K562 (cell line): ENCODE measurements around the gene GBA2. TPM values are rescaled to one million over a fixed set of nuclear protein-coding genes. Genes with fewer than 3 reads are reported as not detected.

Experiments used
- ARHGAP35 ChIP-seq: fragments of 450-650 bp; IDR thresholded peaks from 2 replicates; pipeline ENCODE4 v1.6.1; 2018; ENCODE audit not compliant: partially characterized antibody
- ASH1L ChIP-seq: fragments of 450-650 bp; IDR thresholded peaks from 2 replicates; pipeline ENCODE4 v1.6.1; 2018; ENCODE audit warnings: borderline replicate concordance, mild to moderate bottlenecking, low read depth; ENCODE audit not compliant: partially characterized antibody
- DACH1 ChIP-seq: fragments of 450-650 bp; IDR thresholded peaks from 2 replicates; pipeline ENCODE4 v1.6.1; 2018; ENCODE audit not compliant: partially characterized antibody
- ELF4 ChIP-seq: fragments of 450-650 bp; formaldehyde crosslinking; IDR thresholded peaks from 2 replicates; pipeline ENCODE4 v1.4.0; 2022; ENCODE audit warnings: missing genetic modification characterization
- GATAD2B ChIP-seq: fragments of 450-650 bp; IDR thresholded peaks from 2 replicates; pipeline ENCODE4 v1.6.1; 2017; ENCODE audit warnings: mild to moderate bottlenecking, borderline replicate concordance
- MEF2A ChIP-seq: IDR thresholded peaks from 2 replicates; pipeline ENCODE4 v1.6.1; 2011; ENCODE audit warnings: low read depth, mild to moderate bottlenecking, low read length, moderate library complexity; ENCODE audit not compliant: control insufficient read depth
- NFYB ChIP-seq: IDR thresholded peaks from 2 replicates; pipeline ENCODE4 v1.6.1; 2011; ENCODE audit warnings: mild to moderate bottlenecking, moderate library complexity; ENCODE audit not compliant: insufficient read length; ENCODE audit errors: extremely low read depth
- SLC30A9 ChIP-seq: fragments of 250-450 bp; sonication (Bioruptor Pico); IDR thresholded peaks from 2 replicates; pipeline ENCODE4 v1.8.0; 2022; ENCODE audit warnings: mild to moderate bottlenecking, moderate library complexity
- polyA plus RNA-seq, 8 experiments: library from polyadenylated mRNA; depleted of rRNA in 4 of 8; stranded (reverse) in 5 of 8; unstranded in 3 of 8; fragments of >200 nt; fragmentation: Nextera tagmentation in 2 of 8; fragmentation: Illumina TruSeq in 1 of 8; extraction: Ambion mirVana in 2 of 8; extraction: Trizol in 1 of 8; gene quantifications; 2 replicates each; pipeline versions ENCODE4 v1.2.1 to v1.2.3, GENCODE V29; 2011 to 2014; ENCODE audit warnings: inconsistent platforms in 1 of 8, missing spikeins in 1 of 8
- total RNA-seq, 7 experiments: library from RNA; depleted of rRNA in 6 of 7; stranded (reverse); fragments of >200 nt in 6 of 7; fragmentation: Illumina TruSeq in 2 of 7; extraction: Trizol in 2 of 7; gene quantifications; 2 replicates each; pipeline versions ENCODE4 v1.2.1 to v1.2.3, GENCODE V29; 2011 to 2021; ENCODE audit warnings: low replicate concordance in 1 of 7
- TF ChIP-seq, protein P1 (sequence below): fragments of 250-450 bp; sonication (Bioruptor Pico); IDR thresholded peaks from 2 replicates; pipeline ENCODE4 v1.4.0; 2020; ENCODE audit warnings: borderline replicate concordance
- TF ChIP-seq, protein P2 (sequence below): fragments of 200-600 bp; sonication (generic); IDR thresholded peaks from one replicate; pipeline ENCODE4 v1.6.1; 2012; ENCODE audit warnings: mild to moderate bottlenecking, low read depth, low read length, inconsistent platforms

Gene GBA2
- total and polyA plus RNA-seq, 9 of the 15 experiments (the other 6 are each of a cell fraction or from before 2014, with no cell fraction given), result 14.1 to 60.4 (median 32.1) TPM

DNA sequence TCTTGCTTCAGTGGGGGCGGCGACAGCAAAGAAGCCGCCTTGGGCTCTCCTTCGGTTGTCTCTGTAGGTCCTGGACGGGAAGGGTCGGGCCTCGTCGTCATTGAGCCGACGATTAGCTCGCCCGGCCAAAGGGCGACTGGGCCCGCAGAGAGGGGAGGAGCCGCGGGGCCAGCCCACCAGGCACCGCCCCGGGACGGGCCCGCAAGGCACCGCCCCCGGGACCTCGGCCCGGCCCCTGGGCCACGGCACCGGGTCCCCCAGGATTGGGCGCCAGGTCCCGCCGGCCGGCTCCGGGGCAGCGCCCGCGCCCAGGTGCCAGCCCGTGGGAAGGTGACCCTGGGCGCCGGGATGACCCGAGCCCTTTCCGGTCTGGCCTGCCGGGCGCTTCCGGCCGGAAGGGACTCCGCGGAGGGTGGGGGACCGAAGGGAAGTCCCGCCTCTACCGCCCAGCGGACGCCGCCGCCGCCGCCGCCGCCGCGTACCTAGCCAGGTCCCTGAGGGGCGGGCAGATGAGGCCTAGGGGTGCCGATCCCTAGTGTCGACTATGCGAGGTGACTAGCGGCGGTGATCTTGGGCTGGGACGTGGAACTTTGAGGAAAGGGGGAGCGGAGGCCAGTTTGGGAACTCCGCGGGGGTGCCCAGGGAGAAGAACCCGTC is at the start of gene GBA2, which contains the start of gene RGP1 (continued):
- TF ChIP-seq GATAD2B (peak; percentile 91; the same call in 1 of the 2 replicates), ELF4 (CRISPR knock-in tag) (no peak), NFYB (no peak), ARHGAP35 (no peak), SLC30A9 (CRISPR knock-in tag) (no peak), ASH1L (no peak), DACH1 (no peak), MEF2A (no peak)
- TF ChIP-seq, protein P1, sequence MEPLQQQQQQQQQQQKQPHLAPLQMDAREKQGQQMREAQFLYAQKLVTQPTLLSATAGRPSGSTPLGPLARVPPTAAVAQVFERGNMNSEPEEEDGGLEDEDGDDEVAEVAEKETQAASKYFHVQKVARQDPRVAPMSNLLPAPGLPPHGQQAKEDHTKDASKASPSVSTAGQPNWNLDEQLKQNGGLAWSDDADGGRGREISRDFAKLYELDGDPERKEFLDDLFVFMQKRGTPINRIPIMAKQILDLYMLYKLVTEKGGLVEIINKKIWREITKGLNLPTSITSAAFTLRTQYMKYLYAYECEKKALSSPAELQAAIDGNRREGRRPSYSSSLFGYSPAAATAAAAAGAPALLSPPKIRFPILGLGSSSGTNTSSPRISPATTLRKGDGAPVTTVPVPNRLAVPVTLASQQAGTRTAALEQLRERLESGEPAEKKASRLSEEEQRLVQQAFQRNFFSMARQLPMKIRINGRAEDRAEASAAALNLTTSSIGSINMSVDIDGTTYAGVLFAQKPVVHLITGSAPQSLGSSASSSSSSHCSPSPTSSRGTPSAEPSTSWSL (CRISPR knock-in tag), result no peak
- TF ChIP-seq, protein P2, sequence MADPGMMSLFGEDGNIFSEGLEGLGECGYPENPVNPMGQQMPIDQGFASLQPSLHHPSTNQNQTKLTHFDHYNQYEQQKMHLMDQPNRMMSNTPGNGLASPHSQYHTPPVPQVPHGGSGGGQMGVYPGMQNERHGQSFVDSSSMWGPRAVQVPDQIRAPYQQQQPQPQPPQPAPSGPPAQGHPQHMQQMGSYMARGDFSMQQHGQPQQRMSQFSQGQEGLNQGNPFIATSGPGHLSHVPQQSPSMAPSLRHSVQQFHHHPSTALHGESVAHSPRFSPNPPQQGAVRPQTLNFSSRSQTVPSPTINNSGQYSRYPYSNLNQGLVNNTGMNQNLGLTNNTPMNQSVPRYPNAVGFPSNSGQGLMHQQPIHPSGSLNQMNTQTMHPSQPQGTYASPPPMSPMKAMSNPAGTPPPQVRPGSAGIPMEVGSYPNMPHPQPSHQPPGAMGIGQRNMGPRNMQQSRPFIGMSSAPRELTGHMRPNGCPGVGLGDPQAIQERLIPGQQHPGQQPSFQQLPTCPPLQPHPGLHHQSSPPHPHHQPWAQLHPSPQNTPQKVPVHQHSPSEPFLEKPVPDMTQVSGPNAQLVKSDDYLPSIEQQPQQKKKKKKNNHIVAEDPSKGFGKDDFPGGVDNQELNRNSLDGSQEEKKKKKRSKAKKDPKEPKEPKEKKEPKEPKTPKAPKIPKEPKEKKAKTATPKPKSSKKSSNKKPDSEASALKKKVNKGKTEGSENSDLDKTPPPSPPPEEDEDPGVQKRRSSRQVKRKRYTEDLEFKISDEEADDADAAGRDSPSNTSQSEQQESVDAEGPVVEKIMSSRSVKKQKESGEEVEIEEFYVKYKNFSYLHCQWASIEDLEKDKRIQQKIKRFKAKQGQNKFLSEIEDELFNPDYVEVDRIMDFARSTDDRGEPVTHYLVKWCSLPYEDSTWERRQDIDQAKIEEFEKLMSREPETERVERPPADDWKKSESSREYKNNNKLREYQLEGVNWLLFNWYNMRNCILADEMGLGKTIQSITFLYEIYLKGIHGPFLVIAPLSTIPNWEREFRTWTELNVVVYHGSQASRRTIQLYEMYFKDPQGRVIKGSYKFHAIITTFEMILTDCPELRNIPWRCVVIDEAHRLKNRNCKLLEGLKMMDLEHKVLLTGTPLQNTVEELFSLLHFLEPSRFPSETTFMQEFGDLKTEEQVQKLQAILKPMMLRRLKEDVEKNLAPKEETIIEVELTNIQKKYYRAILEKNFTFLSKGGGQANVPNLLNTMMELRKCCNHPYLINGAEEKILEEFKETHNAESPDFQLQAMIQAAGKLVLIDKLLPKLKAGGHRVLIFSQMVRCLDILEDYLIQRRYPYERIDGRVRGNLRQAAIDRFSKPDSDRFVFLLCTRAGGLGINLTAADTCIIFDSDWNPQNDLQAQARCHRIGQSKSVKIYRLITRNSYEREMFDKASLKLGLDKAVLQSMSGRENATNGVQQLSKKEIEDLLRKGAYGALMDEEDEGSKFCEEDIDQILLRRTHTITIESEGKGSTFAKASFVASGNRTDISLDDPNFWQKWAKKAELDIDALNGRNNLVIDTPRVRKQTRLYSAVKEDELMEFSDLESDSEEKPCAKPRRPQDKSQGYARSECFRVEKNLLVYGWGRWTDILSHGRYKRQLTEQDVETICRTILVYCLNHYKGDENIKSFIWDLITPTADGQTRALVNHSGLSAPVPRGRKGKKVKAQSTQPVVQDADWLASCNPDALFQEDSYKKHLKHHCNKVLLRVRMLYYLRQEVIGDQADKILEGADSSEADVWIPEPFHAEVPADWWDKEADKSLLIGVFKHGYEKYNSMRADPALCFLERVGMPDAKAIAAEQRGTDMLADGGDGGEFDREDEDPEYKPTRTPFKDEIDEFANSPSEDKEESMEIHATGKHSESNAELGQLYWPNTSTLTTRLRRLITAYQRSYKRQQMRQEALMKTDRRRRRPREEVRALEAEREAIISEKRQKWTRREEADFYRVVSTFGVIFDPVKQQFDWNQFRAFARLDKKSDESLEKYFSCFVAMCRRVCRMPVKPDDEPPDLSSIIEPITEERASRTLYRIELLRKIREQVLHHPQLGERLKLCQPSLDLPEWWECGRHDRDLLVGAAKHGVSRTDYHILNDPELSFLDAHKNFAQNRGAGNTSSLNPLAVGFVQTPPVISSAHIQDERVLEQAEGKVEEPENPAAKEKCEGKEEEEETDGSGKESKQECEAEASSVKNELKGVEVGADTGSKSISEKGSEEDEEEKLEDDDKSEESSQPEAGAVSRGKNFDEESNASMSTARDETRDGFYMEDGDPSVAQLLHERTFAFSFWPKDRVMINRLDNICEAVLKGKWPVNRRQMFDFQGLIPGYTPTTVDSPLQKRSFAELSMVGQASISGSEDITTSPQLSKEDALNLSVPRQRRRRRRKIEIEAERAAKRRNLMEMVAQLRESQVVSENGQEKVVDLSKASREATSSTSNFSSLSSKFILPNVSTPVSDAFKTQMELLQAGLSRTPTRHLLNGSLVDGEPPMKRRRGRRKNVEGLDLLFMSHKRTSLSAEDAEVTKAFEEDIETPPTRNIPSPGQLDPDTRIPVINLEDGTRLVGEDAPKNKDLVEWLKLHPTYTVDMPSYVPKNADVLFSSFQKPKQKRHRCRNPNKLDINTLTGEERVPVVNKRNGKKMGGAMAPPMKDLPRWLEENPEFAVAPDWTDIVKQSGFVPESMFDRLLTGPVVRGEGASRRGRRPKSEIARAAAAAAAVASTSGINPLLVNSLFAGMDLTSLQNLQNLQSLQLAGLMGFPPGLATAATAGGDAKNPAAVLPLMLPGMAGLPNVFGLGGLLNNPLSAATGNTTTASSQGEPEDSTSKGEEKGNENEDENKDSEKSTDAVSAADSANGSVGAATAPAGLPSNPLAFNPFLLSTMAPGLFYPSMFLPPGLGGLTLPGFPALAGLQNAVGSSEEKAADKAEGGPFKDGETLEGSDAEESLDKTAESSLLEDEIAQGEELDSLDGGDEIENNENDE, result no peak
